GM23338 (cell line): Measurements from ENCODE around the gene HADHB. TPM values are rescaled to one million over a fixed set of nuclear protein-coding genes. Genes with fewer than 3 reads are reported as not detected.
A peak's percentile ranks its signal among the peaks of the same experiment; 100 is the strongest.

Experiments used
- ATAC-seq: fragments of 200-7000 bp; cut with Tn5 transposase; 3 replicates; pipeline ENCODE4 v1.9.1; 2020
- DNase-seq: peaks from one replicate; pipeline ENCODE4 v3.0.0-alpha.2; 2015; ENCODE audit warnings: low spot score
- H2AFZ ChIP-seq: fragments of 200-600 bp; sonication (generic); 2 replicates; pipeline ENCODE4 v1.8.0; 2016; ENCODE audit warnings: antibody characterized with exemption, mild to moderate bottlenecking, moderate library complexity
- H3F3A ChIP-seq: fragments of 200-600 bp; sonication (generic); replicated peaks from 2 replicates; pipeline ENCODE4 v1.8.0; 2017; ENCODE audit warnings: antibody characterized with exemption, mixed run types, low read depth
- H3K27ac ChIP-seq: fragments of 200-600 bp; sonication (generic); 2 replicates; pipeline ENCODE4 v1.6.1; 2016; ENCODE audit warnings: low read depth
- H3K27me3 ChIP-seq: fragments of 200-600 bp; sonication (generic); 2 replicates; pipeline ENCODE4 v1.8.0; 2016; ENCODE audit warnings: mild to moderate bottlenecking, mixed run types, moderate library complexity; ENCODE audit not compliant: insufficient read depth
- H3K36me3 ChIP-seq: fragments of 200-600 bp; sonication (generic); 2 replicates; pipeline ENCODE4 v1.8.0; 2016; ENCODE audit warnings: mild to moderate bottlenecking; ENCODE audit not compliant: insufficient read depth
- H3K4me1 ChIP-seq: fragments of 200-600 bp; sonication (generic); 2 replicates; pipeline ENCODE4 v1.8.0; 2016; ENCODE audit warnings: mild to moderate bottlenecking, moderate library complexity; ENCODE audit not compliant: insufficient read depth
- H3K4me2 ChIP-seq: fragments of 200-600 bp; sonication (generic); 2 replicates; pipeline ENCODE4 v1.7.1; 2017; ENCODE audit warnings: mixed run types
- H3K4me3 ChIP-seq: fragments of 200-600 bp; sonication (generic); 2 replicates; pipeline ENCODE4 v1.6.1; 2016; ENCODE audit warnings: mixed run types
- H3K79me2 ChIP-seq: fragments of 200-600 bp; sonication (generic); replicated peaks from 2 replicates; pipeline ENCODE4 v1.8.0; 2017; ENCODE audit warnings: mild to moderate bottlenecking; ENCODE audit not compliant: insufficient read depth
- H3K9me2 ChIP-seq: fragments of 200-600 bp; sonication (generic); 2 replicates; pipeline ENCODE4 v1.8.0; 2017; ENCODE audit not compliant: insufficient read depth
- H4K20me1 ChIP-seq: fragments of 200-600 bp; sonication (generic); replicated peaks from 2 replicates; pipeline ENCODE4 v1.8.0; 2017; ENCODE audit warnings: mild to moderate bottlenecking; ENCODE audit not compliant: insufficient read depth
- H3K27ac Mint-ChIP-seq: 2 replicates; pipeline ENCODE4 v1.8.0; 2020; ENCODE audit warnings: inconsistent platforms, mild to moderate bottlenecking, moderate library complexity, mixed read lengths
- H3K27me3 Mint-ChIP-seq: 3 replicates; pipeline ENCODE4 v1.8.0; 2022; ENCODE audit warnings: low read depth, mild to moderate bottlenecking, moderate library complexity, mixed read lengths, inconsistent platforms; ENCODE audit not compliant: insufficient read depth, poor library complexity
- H3K36me3 Mint-ChIP-seq: 3 replicates; pipeline ENCODE4 v1.8.0; 2021; ENCODE audit warnings: low read depth, mild to moderate bottlenecking, inconsistent platforms, moderate library complexity, mixed read lengths
- H3K4me1 Mint-ChIP-seq: 3 replicates; pipeline ENCODE4 v1.8.0; 2020; ENCODE audit warnings: mild to moderate bottlenecking, inconsistent platforms, mixed read lengths
- H3K4me3 Mint-ChIP-seq: 3 replicates; pipeline ENCODE4 v1.8.0; 2021; ENCODE audit warnings: moderate library complexity, mild to moderate bottlenecking, inconsistent platforms, mixed read lengths
- H3K9me3 Mint-ChIP-seq: 3 replicates; pipeline ENCODE4 v1.8.0; 2020; ENCODE audit warnings: moderate library complexity, mild to moderate bottlenecking, inconsistent platforms, mixed read lengths
- CREB1 ChIP-seq: fragments of 250-450 bp; sonication (Bioruptor Pico); IDR thresholded peaks from 2 replicates; pipeline ENCODE4 v1.5.0; 2020; ENCODE audit warnings: low read depth, mild to moderate bottlenecking, moderate library complexity
- EZH2 ChIP-seq: fragments of 200-600 bp; sonication (generic); IDR thresholded peaks from one replicate; pipeline ENCODE4 v1.8.0; 2017; ENCODE audit warnings: antibody characterized with exemption, mild to moderate bottlenecking, low read depth; ENCODE audit not compliant: unreplicated experiment
- EZH2phosphoT487 ChIP-seq: fragments of 200-600 bp; sonication (generic); IDR thresholded peaks from one replicate; pipeline ENCODE4 v1.8.1; 2018; ENCODE audit warnings: antibody characterized with exemption; ENCODE audit not compliant: unreplicated experiment
- NANOG ChIP-seq: IDR thresholded peaks from 2 replicates; pipeline ENCODE4 v1.6.1; 2016; ENCODE audit warnings: antibody characterized with exemption, borderline replicate concordance
- POLR2AphosphoS5 ChIP-seq: IDR thresholded peaks from 2 replicates; pipeline ENCODE4 v1.6.1; 2016; ENCODE audit warnings: antibody characterized with exemption, low read depth
- STAT1 ChIP-seq: IDR thresholded peaks from one replicate; pipeline ENCODE4 v1.6.1; 2016; ENCODE audit warnings: antibody characterized with exemption; ENCODE audit not compliant: unreplicated experiment
- ZNF331 ChIP-seq: fragments of 250-450 bp; sonication (Bioruptor Pico); IDR thresholded peaks from 2 replicates; pipeline ENCODE4 v1.5.0; 2020; ENCODE audit warnings: low read depth, mild to moderate bottlenecking, moderate library complexity
- polyA plus RNA-seq: library from polyadenylated mRNA; unstranded; fragments of >200 nt; fragmentation: Nextera tagmentation; extraction: Ambion mirVana; gene quantifications from 2 replicates; pipeline ENCODE4 v1.2.1, GENCODE V29; 2016
- total RNA-seq: library from RNA; depleted of rRNA; stranded (reverse); fragments of >200 nt; shearing (Covaris generic); gene quantifications from 2 replicates; pipeline ENCODE4 v1.2.3, GENCODE V29; 2014
- TF ChIP-seq, protein P1 (sequence below): fragments of 250-450 bp; sonication (Bioruptor Pico); IDR thresholded peaks from 2 replicates; pipeline ENCODE4 v1.5.0; 2020; ENCODE audit warnings: mild to moderate bottlenecking, moderate library complexity
- TF ChIP-seq, protein P2 (sequence below): IDR thresholded peaks from one replicate; pipeline ENCODE4 v1.6.1; 2018; ENCODE audit warnings: antibody characterized with exemption; ENCODE audit not compliant: unreplicated experiment
- TF ChIP-seq, protein P3 (sequence below): IDR thresholded peaks from 2 replicates; pipeline ENCODE4 v1.6.1; 2016; ENCODE audit warnings: antibody characterized with exemption
- TF ChIP-seq, protein P4 (sequence below), 2 experiments: fragments of 200-600 bp in 1 of 2; sonication (generic) in 1 of 2; conservative IDR thresholded peaks; 2 replicates each; pipeline versions ENCODE4 v1.5.1 to v1.6.1; 2016 to 2017; ENCODE audit warnings: antibody characterized with exemption in 2 of 2, low read depth in 2 of 2, mild to moderate bottlenecking in 2 of 2, moderate library complexity in 1 of 2

HADHB gene
- total and polyA plus RNA-seq, 2 experiments from 2014 or later, result 41.1 to 43.4 TPM

DNA sequence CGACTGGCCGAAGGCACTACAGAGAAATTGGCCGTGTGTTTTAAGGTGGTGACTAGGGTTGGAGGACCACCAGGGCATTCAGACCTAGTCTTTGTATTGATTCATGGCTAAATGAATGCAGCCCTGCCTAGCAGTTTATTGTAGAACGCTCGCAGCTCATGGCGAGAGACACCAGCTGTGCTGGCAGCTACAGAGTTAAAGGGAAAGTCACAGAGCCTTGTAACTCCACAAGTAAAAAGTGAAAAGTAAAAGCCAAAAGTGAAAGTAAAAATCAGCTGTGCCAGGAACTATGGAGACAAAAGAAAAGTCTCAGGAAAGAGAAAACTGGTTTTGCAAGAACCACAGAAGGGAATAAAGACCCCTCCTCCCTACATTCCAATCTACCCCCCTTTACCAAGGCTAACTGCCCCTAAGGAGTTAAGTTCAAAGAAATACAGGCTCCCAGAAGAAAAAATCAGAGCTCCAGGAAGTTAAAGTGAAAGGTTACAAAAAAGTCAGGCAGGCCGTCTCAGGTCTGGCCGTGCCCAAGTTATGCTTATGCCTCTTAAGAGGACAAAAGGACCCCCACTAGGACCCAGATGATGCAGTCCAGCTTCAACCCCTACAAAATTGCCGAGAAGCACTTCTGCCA is 54.8 kb downstream of the HADHB start:
- Histone ChIP-seq H3K4me3 (peak overlapping the region; percentile 61), H2AFZ (peak overlapping the region; percentile 53; the same call in 1 of the 2 replicates), H3K9me2 (no peaks in the 10 kb centered on the region), H3F3A (no peaks in the 10 kb centered on the region), H3K4me2 (peak overlapping the region; percentile 88), H3K36me3 (no peaks in the 10 kb centered on the region), H3K27me3 (no peaks in the 10 kb centered on the region), H3K79me2 (no peaks in the 10 kb centered on the region), H3K4me1 (peaks cover 27% of the 10 kb centered on the region), H3K27ac (peak overlapping the region; percentile 85), H4K20me1 (no peaks in the 10 kb centered on the region)
- Mint-ChIP-seq H3K4me1 (no peaks in the 10 kb centered on the region; the same call in 1 of the 3 replicates), H3K36me3 (peaks cover 2% of the 10 kb centered on the region; the same call in 1 of the 3 replicates), H3K9me3 (no peaks in the 10 kb centered on the region), H3K4me3 (no peak overlapping the region), H3K27ac (no peak overlapping the region), H3K27me3 (no peaks in the 10 kb centered on the region)
- ATAC-seq, result peak; percentile 47
- peak; percentile 35; the same call in 1 of the 2 replicates for TF ChIP-seq POLR2AphosphoS5
- no peak for TF ChIP-seq STAT1
- TF ChIP-seq, protein P1, sequence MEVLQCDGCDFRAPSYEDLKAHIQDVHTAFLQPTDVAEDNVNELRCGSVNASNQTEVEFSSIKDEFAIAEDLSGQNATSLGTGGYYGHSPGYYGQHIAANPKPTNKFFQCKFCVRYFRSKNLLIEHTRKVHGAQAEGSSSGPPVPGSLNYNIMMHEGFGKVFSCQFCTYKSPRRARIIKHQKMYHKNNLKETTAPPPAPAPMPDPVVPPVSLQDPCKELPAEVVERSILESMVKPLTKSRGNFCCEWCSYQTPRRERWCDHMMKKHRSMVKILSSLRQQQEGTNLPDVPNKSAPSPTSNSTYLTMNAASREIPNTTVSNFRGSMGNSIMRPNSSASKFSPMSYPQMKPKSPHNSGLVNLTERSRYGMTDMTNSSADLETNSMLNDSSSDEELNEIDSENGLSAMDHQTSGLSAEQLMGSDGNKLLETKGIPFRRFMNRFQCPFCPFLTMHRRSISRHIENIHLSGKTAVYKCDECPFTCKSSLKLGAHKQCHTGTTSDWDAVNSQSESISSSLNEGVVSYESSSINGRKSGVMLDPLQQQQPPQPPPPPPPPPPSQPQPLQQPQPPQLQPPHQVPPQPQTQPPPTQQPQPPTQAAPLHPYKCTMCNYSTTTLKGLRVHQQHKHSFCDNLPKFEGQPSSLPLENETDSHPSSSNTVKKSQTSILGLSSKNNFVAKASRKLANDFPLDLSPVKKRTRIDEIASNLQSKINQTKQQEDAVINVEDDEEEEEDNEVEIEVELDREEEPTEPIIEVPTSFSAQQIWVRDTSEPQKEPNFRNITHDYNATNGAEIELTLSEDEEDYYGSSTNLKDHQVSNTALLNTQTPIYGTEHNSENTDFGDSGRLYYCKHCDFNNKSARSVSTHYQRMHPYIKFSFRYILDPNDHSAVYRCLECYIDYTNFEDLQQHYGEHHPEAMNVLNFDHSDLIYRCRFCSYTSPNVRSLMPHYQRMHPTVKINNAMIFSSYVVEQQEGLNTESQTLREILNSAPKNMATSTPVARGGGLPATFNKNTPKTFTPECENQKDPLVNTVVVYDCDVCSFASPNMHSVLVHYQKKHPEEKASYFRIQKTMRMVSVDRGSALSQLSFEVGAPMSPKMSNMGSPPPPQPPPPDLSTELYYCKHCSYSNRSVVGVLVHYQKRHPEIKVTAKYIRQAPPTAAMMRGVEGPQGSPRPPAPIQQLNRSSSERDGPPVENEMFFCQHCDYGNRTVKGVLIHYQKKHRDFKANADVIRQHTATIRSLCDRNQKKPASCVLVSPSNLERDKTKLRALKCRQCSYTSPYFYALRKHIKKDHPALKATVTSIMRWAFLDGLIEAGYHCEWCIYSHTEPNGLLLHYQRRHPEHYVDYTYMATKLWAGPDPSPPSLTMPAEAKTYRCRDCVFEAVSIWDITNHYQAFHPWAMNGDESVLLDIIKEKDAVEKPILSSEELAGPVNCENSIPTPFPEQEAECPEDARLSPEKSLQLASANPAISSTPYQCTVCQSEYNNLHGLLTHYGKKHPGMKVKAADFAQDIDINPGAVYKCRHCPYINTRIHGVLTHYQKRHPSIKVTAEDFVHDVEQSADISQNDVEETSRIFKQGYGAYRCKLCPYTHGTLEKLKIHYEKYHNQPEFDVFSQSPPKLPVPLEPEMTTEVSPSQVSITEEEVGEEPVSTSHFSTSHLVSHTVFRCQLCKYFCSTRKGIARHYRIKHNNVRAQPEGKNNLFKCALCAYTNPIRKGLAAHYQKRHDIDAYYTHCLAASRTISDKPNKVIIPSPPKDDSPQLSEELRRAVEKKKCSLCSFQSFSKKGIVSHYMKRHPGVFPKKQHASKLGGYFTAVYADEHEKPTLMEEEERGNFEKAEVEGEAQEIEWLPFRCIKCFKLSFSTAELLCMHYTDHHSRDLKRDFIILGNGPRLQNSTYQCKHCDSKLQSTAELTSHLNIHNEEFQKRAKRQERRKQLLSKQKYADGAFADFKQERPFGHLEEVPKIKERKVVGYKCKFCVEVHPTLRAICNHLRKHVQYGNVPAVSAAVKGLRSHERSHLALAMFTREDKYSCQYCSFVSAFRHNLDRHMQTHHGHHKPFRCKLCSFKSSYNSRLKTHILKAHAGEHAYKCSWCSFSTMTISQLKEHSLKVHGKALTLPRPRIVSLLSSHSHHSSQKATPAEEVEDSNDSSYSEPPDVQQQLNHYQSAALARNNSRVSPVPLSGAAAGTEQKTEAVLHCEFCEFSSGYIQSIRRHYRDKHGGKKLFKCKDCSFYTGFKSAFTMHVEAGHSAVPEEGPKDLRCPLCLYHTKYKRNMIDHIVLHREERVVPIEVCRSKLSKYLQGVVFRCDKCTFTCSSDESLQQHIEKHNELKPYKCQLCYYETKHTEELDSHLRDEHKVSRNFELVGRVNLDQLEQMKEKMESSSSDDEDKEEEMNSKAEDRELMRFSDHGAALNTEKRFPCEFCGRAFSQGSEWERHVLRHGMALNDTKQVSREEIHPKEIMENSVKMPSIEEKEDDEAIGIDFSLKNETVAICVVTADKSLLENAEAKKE (CRISPR knock-in tag), result no peak
- no peak for TF ChIP-seq EZH2phosphoT487
- TF ChIP-seq, protein P2, sequence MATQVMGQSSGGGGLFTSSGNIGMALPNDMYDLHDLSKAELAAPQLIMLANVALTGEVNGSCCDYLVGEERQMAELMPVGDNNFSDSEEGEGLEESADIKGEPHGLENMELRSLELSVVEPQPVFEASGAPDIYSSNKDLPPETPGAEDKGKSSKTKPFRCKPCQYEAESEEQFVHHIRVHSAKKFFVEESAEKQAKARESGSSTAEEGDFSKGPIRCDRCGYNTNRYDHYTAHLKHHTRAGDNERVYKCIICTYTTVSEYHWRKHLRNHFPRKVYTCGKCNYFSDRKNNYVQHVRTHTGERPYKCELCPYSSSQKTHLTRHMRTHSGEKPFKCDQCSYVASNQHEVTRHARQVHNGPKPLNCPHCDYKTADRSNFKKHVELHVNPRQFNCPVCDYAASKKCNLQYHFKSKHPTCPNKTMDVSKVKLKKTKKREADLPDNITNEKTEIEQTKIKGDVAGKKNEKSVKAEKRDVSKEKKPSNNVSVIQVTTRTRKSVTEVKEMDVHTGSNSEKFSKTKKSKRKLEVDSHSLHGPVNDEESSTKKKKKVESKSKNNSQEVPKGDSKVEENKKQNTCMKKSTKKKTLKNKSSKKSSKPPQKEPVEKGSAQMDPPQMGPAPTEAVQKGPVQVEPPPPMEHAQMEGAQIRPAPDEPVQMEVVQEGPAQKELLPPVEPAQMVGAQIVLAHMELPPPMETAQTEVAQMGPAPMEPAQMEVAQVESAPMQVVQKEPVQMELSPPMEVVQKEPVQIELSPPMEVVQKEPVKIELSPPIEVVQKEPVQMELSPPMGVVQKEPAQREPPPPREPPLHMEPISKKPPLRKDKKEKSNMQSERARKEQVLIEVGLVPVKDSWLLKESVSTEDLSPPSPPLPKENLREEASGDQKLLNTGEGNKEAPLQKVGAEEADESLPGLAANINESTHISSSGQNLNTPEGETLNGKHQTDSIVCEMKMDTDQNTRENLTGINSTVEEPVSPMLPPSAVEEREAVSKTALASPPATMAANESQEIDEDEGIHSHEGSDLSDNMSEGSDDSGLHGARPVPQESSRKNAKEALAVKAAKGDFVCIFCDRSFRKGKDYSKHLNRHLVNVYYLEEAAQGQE, result peak; percentile 13
- no peak for TF ChIP-seq ZNF331 (CRISPR knock-in tag)
- TF ChIP-seq, protein P3, sequence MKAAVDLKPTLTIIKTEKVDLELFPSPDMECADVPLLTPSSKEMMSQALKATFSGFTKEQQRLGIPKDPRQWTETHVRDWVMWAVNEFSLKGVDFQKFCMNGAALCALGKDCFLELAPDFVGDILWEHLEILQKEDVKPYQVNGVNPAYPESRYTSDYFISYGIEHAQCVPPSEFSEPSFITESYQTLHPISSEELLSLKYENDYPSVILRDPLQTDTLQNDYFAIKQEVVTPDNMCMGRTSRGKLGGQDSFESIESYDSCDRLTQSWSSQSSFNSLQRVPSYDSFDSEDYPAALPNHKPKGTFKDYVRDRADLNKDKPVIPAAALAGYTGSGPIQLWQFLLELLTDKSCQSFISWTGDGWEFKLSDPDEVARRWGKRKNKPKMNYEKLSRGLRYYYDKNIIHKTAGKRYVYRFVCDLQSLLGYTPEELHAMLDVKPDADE, result no peak
- no peak for TF ChIP-seq EZH2
- TF ChIP-seq CREB1 (CRISPR knock-in tag), result no peak
- TF ChIP-seq, protein P4, sequence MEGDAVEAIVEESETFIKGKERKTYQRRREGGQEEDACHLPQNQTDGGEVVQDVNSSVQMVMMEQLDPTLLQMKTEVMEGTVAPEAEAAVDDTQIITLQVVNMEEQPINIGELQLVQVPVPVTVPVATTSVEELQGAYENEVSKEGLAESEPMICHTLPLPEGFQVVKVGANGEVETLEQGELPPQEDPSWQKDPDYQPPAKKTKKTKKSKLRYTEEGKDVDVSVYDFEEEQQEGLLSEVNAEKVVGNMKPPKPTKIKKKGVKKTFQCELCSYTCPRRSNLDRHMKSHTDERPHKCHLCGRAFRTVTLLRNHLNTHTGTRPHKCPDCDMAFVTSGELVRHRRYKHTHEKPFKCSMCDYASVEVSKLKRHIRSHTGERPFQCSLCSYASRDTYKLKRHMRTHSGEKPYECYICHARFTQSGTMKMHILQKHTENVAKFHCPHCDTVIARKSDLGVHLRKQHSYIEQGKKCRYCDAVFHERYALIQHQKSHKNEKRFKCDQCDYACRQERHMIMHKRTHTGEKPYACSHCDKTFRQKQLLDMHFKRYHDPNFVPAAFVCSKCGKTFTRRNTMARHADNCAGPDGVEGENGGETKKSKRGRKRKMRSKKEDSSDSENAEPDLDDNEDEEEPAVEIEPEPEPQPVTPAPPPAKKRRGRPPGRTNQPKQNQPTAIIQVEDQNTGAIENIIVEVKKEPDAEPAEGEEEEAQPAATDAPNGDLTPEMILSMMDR (conservative IDR thresholded peaks at IDR 0.05; ENCODE audit: low read depth in 2 of 2), result no peak
- TF ChIP-seq NANOG, result 0 out of 2 replicates have a peak, but pooled peaks have one; percentile 26
- peak; percentile 96 for DNase-seq
